ENCODE measurements around the gene CEMIP. TPM values are rescaled to one million over a fixed set of nuclear protein-coding genes. Genes with fewer than 3 reads are reported as not detected.

CEMIP gene
- total RNA-seq, 1 donor from 2014 or later = 3.6 TPM

GRCh38 chr15:80747317-80748053 is 31.7 kb upstream of the CEMIP start:
- Mint-ChIP-seq H3K27me3 (ENCODE audit: low read depth, unreplicated experiment) (no peaks in the 10 kb centered on the region), H3K36me3 (ENCODE audit: low read depth, unreplicated experiment) (no peaks in the 10 kb centered on the region), H3K4me3 (ENCODE audit: unreplicated experiment) (no peak overlapping the region), H3K27ac (ENCODE audit: unreplicated experiment) (no peak overlapping the region), H3K4me1 (ENCODE audit: low read depth, unreplicated experiment) (peaks cover 7% of the 10 kb centered on the region), H3K9me3 (ENCODE audit: unreplicated experiment) (peaks cover 2% of the 10 kb centered on the region)
- Histone ChIP-seq H2AFZ (ENCODE audit: low read depth, low read length) (no peak overlapping the region), H3K9me3 (ENCODE audit: insufficient read depth, low read depth, low read length) (no peaks in the 10 kb centered on the region), H3K27me3 (ENCODE audit: insufficient read depth, low read length) (no peaks in the 10 kb centered on the region), H3K4me3 (ENCODE audit: insufficient read depth, low read depth, low read length) (no peak overlapping the region), H3K4me2 (ENCODE audit: low read length) (peak overlapping the region; percentile 21), H3K79me2 (ENCODE audit: insufficient read depth, low read length) (peaks cover 31% of the 10 kb centered on the region), H4K20me1 (ENCODE audit: insufficient read depth, low read length) (peaks cover 17% of the 10 kb centered on the region), H3K27ac (ENCODE audit: low read depth, low read length) (no peak overlapping the region), H3K4me1 (ENCODE audit: insufficient read depth, low read length) (no peaks in the 10 kb centered on the region), H3K9ac (ENCODE audit: low read length) (no peak overlapping the region), H3K36me3 (ENCODE audit: insufficient read depth, low read length) (no peaks in the 10 kb centered on the region)
- no peak for TF ChIP-seq EZH2 (IDR thresholded peaks at IDR 0.05; ENCODE audit: insufficient read depth, low read length)
- TF ChIP-seq CTCF (IDR thresholded peaks at IDR 0.05; ENCODE audit: insufficient read depth, low read depth, low read length) = no peak
- no peak for FAIRE-seq
- no peak for DNase-seq (ENCODE audit: low read depth)

- H3K27ac Mint-ChIP-seq (ENCODE audit: unreplicated experiment) = no peak overlapping the region
Observed at GRCh38 chr15:80749589-80749988, 29.6 kb upstream of the CEMIP start.

More at GRCh38 chr15:80749589-80749988, 29.6 kb upstream of the CEMIP start:
- Histone ChIP-seq H3K4me2 (ENCODE audit: low read length) (no peak overlapping the region), H4K20me1 (ENCODE audit: insufficient read depth, low read length) (peaks cover 13% of the 10 kb centered on the region), H3K4me1 (ENCODE audit: insufficient read depth, low read length) (no peaks in the 10 kb centered on the region), H3K27ac (ENCODE audit: low read depth, low read length) (no peak overlapping the region), H3K27me3 (ENCODE audit: insufficient read depth, low read length) (no peaks in the 10 kb centered on the region), H3K79me2 (ENCODE audit: insufficient read depth, low read length) (peaks cover 24% of the 10 kb centered on the region), H3K36me3 (ENCODE audit: insufficient read depth, low read length) (no peaks in the 10 kb centered on the region), H3K9ac (ENCODE audit: low read length) (no peak overlapping the region), H3K4me3 (ENCODE audit: insufficient read depth, low read depth, low read length) (no peak overlapping the region), H2AFZ (ENCODE audit: low read depth, low read length) (no peak overlapping the region), H3K9me3 (ENCODE audit: insufficient read depth, low read depth, low read length) (no peaks in the 10 kb centered on the region)
- Mint-ChIP-seq H3K36me3 (ENCODE audit: low read depth, unreplicated experiment) (peaks cover 3% of the 10 kb centered on the region), H3K4me3 (ENCODE audit: unreplicated experiment) (no peak overlapping the region), H3K9me3 (ENCODE audit: unreplicated experiment) (peaks cover 2% of the 10 kb centered on the region), H3K27me3 (ENCODE audit: low read depth, unreplicated experiment) (no peaks in the 10 kb centered on the region), H3K4me1 (ENCODE audit: low read depth, unreplicated experiment) (peaks cover 7% of the 10 kb centered on the region)
- DNase-seq (ENCODE audit: low read depth) (no peak), FAIRE-seq (no peak)
- TF ChIP-seq EZH2 (IDR thresholded peaks at IDR 0.05; ENCODE audit: insufficient read depth, low read length) = no peak
- no peak for TF ChIP-seq CTCF (IDR thresholded peaks at IDR 0.05; ENCODE audit: insufficient read depth, low read depth, low read length)
